BE2C (cell line): ENCODE measurements around the gene ADAMTS3.
"Not testable (repeated sequence)": the region's sequence is repeated elsewhere in the genome, so short reads cannot be mapped to it uniquely, and the experiment has no call there.

Source experiments
- DNase-seq: peaks from one replicate; pipeline ENCODE4 v3.0.0-alpha.2; 2020
- H3K27me3 ChIP-seq: fragments of 250-450 bp; sonication (Bioruptor Pico); 2 replicates; pipeline ENCODE4 v1.5.1; 2020; ENCODE audit warnings: mild to moderate bottlenecking
- H3K36me3 ChIP-seq: fragments of 250-450 bp; sonication (Bioruptor Pico); 2 replicates; pipeline ENCODE4 v1.5.1; 2020; ENCODE audit warnings: mild to moderate bottlenecking
- H3K4me1 ChIP-seq: fragments of 250-450 bp; sonication (Bioruptor Pico); 2 replicates; pipeline ENCODE4 v1.5.1; 2020
- H3K4me3 ChIP-seq: 2 replicates; pipeline ENCODE4 v1.5.1; 2011; ENCODE audit warnings: low read depth, low read length
- H3K9me3 ChIP-seq: fragments of 250-450 bp; sonication (Bioruptor Pico); 2 replicates; pipeline ENCODE4 v1.5.1; 2020
- CTCF ChIP-seq: IDR thresholded peaks from 2 replicates; pipeline ENCODE4 v1.5.1; 2012; ENCODE audit warnings: mild to moderate bottlenecking, low read depth, low read length

Gene ADAMTS3

GRCh38 chr4:72557021-72557420 is 12.0 kb downstream of the ADAMTS3 start:
- H3K36me3 ChIP-seq: peaks cover 13% of the 10 kb centered on the region
- H3K4me1 ChIP-seq: no peaks in the 10 kb centered on the region
- no peaks in the 10 kb centered on the region for H3K27me3 ChIP-seq
- DNase-seq: no peak
- H3K9me3 ChIP-seq: no peaks in the 10 kb centered on the region
- no peak overlapping the region for H3K4me3 ChIP-seq
- TF ChIP-seq CTCF: no peak

- H3K36me3 ChIP-seq: peaks cover 7% of the 10 kb centered on the region
- no peaks in the 10 kb centered on the region for H3K4me1 ChIP-seq
- no peaks in the 10 kb centered on the region for H3K27me3 ChIP-seq
- H3K4me3 ChIP-seq: no peak overlapping the region
- no peak for TF ChIP-seq CTCF
- DNase-seq: no peak
- H3K9me3 ChIP-seq: no peaks in the 10 kb centered on the region
These were observed 13.6 kb downstream of the ADAMTS3 start for GRCh38 chr4:72555377-72555831.

- no peaks in the 10 kb centered on the region for H3K4me1 ChIP-seq
- H3K9me3 ChIP-seq: no peaks in the 10 kb centered on the region
- TF ChIP-seq CTCF: no peak
- peaks cover 5% of the 10 kb centered on the region for H3K36me3 ChIP-seq
- no peak for DNase-seq
- H3K27me3 ChIP-seq: no peaks in the 10 kb centered on the region
- H3K4me3 ChIP-seq: no peak overlapping the region
These were observed 15.3 kb downstream of the ADAMTS3 start for GRCh38 chr4:72553540-72554337.

- DNase-seq: no peak
- Histone ChIP-seq H3K27me3 (no peaks in the 10 kb centered on the region), H3K9me3 (no peaks in the 10 kb centered on the region), H3K4me1 (no peaks in the 10 kb centered on the region), H3K4me3 (no peak overlapping the region), H3K36me3 (no peaks in the 10 kb centered on the region; the same call in none of the 2 replicates)
- no peak for TF ChIP-seq CTCF
These were observed 16.6 kb downstream of the ADAMTS3 start for GRCh38 chr4:72552447-72552846.

GRCh38 chr4:72546456-72546855 is 22.6 kb downstream of the ADAMTS3 start:
- Histone ChIP-seq H3K4me1 (no peaks in the 10 kb centered on the region), H3K9me3 (no peaks in the 10 kb centered on the region), H3K36me3 (peaks cover 10% of the 10 kb centered on the region), H3K4me3 (no peak overlapping the region), H3K27me3 (no peaks in the 10 kb centered on the region)
- DNase-seq: no peak
- TF ChIP-seq CTCF: no peak

- not testable (repeated sequence) for H3K36me3 ChIP-seq, DNase-seq, H3K9me3 ChIP-seq, H3K27me3 ChIP-seq, H3K4me1 ChIP-seq, H3K4me3 ChIP-seq
These were observed 28.3 kb downstream of the ADAMTS3 start for GRCh38 chr4:72540694-72541093.
